Right forelimb (tissue), 1 donor: Measurements from ENCODE around the gene NARF.
A peak's percentile ranks its signal among the peaks of the same experiment; 100 is the strongest.
"Not testable (repeated sequence)": the region's sequence is repeated elsewhere in the genome, so short reads cannot be mapped to it uniquely, and the experiment has no call there.

Experiments used
- DNase-seq: peaks from one replicate; pipeline ENCODE4 v3.0.0-alpha.2; 2018

The NARF gene

DNA sequence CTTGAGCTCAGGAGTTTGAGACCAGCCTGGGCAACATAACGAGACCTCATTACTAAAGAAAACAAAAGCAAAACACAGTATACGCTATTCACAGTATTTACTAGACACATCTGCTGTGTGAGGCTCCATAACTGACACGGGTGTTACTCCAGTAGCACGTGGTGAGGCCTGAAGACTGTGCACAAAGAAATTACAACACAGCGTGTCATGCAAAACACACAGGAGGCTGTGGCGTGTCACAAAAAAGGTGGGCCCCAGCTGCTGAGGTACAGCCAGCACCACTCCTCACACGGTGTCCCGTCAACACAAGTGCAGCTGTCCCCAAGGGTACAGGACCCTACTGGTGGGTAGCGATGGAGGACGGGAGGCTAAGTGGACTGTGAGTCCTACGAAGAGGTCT, 10.7 kb upstream of the NARF start:
- DNase-seq = no peak

GRCh38 chr17:82449131-82449882, 9.2 kb upstream of the NARF start:
- peak; percentile 65 for DNase-seq

GRCh38 chr17:82449883-82450356, 8.6 kb upstream of the NARF start:
- DNase-seq = no peak

DNA sequence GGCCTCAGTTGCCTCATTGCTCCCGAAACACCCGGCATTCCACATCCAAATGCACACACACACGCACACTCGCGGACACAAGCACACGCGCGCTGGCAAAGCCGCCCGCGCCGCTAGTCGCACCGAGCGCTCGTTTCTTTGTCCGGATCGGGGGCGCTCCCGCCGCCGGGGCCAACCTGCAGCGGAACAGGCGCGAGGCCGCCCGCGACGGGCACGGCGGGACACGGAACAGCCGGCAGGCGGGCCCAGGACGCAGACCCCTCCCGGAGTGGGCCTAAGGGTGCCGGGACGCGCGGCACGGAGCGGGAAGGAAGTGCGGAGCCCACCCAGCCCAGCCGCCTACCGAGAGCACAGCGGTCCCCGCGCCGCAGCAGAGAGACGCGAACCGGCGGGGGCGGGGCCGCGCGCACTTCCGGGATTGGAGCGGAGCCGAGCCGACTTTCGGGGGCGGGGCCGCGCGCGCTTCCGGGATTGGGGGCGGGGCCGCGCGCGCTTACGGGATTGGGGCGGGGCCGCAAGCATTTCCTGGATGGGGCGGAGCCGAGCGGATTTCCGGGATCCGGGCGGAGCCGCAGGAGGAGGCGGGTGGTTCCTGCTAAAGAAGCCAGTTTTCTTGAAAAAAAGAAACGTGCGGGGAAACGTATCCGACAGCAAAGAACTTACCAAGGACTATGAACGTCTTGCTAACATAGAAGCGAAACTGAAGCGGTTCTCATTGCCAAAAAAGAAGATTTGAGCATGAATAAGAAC, 8.0 kb upstream of the NARF start, which contains the start of gene CYBC1:
Gene CYBC1, minus strand, starts transcription at position 396 of the 750 bp plus-strand sequence. CDS start 1,498 bp downstream, outside the sequence.
- DNase-seq = peak; percentile 96

DNA sequence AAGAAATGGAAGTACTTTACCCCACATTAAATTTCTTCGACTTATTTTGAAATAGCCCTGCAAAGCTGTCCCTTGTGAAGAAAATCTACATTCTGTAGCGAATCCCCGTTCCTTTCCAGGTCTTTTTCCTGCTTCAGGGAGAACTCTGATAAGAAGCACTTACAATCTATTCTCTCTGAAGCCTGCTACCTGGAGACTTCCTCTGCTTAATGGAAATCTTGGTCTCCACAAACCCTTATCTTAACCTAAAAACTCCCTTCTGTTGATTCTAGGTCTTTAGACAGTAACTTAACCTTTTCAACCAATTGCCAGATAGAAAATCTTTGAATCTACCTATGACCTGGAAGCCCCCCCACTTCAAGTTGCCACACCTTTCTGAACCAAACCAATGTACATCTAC, 6.4 kb upstream of the NARF start:
- DNase-seq = no peak

DNA sequence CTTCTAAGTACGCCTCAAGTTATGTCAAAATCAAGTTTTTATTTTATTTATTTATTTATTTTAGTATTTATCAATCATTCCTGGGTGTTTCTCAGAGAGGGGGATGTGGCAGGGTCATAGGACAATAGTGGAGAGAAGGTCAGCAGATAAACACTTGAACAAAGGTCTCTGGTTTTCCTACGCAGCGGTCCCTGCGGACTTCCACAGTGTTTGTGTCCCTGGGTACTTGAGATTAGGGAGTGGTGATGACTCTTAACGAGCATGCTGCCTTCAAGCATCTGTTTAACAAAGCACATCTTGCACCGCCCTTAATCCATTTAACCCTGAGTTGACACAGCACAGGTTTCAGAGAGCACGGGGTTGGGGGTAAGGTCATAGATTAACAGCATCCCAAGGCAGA, 5.4 kb upstream of the NARF start:
- DNase-seq = not testable (repeated sequence)

GRCh38 chr17:82453706-82454105, 4.8 kb upstream of the NARF start:
- not testable (repeated sequence) for DNase-seq

DNA sequence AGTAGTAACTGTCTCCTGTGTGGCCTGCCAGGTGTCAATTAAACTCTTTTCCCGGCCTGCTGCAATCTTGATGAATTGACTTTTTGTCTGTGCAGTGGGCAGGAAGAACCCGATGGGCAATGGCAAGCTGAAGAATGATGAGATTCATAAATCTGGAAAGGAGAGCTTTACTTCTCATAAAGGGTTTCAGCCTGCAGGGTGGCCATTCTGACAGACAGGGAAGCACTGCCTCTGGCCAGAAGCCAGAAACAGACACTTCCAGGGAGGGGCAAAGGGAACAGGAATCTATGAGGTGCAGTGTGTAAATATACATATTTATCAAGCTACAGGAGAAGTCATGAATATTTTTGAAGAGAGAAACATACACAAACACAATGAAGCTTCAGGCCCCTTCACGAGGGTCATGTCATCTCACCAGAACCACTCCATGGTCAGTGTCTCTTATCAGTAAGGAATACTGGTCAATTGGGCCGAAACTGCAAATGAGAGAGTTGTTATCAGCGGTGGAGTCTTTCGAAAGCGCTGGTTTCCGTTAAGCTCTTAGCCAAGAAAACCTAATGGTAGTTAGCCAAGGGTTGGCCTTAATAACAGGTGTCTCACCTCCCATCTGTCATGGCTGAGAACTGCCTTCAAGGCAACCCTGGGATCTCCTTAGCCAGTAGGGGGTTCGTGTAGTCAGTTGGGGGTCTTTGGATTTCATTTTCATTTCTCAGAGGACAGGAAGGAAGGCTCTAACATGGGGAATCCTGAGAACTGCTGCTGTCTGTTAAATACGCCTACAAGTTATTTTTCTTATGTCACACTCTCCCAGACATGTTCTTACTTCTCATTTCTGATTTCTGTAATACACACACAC, 1.2 kb upstream of the NARF start:
- DNase-seq = no peak

DNA sequence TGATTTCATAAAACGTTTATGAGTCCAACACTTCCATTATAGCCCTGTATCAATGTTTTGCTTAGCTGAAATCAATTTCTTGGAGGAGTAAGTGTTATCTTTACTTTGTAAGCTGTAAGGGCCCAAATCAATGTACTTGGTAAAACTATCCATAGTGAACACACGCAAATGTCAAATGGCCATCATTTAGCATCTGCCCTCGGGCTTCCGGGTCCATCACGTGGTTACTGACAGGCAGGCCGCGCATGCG, 687 bp upstream of the NARF start:
- no peak for DNase-seq

DNA sequence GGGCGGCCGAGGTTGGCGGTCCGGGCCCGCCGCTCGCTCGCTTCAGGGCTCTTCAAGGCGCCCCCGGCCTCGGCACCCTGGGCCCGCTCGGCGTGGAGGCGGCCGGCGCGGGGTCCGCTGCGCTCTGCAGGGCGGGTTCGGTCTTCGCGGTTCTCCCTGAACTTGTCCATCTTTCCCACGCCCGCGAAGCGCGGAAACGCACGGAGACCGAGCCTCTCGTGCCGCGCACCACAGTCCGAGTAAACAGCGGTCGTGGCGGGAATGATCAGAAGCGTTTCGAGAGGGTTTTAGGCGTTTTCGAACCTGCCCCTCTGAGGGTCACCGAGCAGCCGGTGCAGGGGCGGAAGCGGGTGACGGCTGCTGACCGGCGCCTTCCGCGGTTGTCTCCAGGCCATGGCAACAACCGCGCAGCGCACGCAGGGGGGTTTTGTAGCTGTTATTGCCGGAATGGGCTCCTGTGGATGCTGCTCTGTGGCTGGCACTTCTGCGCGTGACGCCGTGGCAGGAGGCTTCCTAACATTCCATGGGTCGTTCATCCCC, 414 bp downstream of the NARF start:
- DNase-seq = peak; percentile 60

DNA sequence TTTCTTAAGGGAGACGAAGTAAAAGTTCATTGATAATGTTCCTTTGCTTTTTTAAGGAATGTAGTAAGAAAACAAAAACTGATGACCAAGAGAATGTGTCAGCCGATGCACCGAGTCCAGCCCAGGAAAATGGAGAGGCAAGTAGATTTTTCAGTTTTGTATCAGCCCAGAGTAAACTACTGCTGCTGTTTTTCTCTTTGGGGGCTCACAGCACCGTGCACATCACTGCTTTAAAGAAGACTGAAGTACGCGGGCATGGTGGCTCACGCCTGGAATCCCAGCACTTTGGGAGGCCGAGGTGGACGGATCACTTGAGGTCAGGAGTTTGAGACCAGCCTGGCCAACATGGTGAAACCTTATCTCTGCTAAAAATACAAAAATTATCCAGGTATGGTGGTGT, 1.4 kb downstream of the NARF start:
- DNase-seq = not testable (repeated sequence)

GRCh38 chr17:82461827-82462524, 3.4 kb downstream of the NARF start:
- no peak for DNase-seq

- no peak for DNase-seq
These were observed 4.8 kb downstream of the NARF start for GRCh38 chr17:82463391-82463790.

DNA sequence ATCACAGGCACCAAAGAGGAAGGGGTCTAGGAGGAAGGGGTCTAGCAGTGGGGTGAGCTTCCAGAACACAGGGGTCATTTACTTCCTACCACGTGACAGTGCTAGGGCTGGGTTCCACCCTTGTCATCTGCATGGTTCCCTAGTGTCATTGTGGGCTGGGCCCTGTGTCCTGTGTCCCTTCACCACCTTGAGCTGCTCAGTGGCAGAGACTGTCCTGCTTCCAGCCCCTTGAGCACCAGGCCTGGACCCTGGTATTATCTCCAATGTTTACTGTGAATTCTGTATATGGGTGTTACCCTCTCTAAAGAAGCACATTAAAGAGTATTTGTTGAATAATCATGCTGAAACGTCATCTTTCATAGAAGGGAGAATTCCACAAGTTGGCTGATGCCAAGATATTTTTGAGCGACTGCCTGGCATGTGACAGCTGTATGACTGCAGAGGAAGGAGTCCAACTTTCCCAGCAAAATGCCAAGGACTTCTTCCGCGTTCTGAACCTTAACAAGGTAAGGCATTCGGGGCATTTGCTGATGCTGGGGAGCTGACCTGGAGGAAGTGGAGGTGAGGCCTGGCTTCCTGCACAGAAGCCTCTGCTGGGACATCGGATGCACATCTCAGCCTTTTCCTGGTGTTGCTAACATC, 5.5 kb downstream of the NARF start:
- no peak for DNase-seq

DNA sequence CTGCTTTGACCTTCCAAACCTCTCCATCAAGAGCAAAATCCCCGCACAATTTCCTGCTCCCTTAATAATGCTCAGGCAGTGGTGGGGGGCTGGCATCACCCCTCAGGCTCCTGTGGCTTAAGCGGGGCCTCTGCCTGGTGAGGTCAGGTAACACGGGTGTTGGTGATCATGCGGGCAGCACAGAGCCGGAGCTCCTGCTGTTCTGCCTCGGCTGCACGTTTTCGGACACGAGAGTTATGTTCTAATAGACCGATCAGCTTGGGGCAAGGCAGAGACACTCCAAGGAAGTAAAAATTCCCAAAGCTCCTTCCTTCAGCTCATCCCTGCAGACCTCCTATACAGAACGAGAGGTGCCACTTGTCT, 6.0 kb downstream of the NARF start:
- DNase-seq = no peak

- no peak for DNase-seq
These were observed 6.6 kb downstream of the NARF start for GRCh38 chr17:82465023-82465603.

DNA sequence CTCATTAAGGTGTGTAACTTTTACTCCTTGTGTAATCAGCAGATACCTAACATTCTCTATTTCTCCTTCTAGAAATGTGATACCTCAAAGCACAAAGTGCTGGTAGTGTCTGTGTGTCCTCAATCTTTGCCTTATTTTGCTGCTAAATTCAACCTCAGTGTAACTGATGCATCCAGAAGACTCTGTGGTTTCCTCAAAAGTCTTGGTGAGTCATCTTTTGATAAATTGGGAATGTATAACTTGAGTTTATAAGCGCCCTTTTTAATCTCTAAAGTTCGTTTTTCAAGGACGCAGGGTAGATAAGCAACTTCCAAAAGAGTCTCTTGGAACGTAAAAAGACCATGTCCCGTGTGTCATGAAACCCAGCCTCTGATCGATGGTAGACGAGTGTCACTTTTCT, 10.2 kb downstream of the NARF start:
- DNase-seq = no peak

- DNase-seq = no peak
These were observed 11.5 kb downstream of the NARF start for GRCh38 chr17:82470065-82470464.

DNA sequence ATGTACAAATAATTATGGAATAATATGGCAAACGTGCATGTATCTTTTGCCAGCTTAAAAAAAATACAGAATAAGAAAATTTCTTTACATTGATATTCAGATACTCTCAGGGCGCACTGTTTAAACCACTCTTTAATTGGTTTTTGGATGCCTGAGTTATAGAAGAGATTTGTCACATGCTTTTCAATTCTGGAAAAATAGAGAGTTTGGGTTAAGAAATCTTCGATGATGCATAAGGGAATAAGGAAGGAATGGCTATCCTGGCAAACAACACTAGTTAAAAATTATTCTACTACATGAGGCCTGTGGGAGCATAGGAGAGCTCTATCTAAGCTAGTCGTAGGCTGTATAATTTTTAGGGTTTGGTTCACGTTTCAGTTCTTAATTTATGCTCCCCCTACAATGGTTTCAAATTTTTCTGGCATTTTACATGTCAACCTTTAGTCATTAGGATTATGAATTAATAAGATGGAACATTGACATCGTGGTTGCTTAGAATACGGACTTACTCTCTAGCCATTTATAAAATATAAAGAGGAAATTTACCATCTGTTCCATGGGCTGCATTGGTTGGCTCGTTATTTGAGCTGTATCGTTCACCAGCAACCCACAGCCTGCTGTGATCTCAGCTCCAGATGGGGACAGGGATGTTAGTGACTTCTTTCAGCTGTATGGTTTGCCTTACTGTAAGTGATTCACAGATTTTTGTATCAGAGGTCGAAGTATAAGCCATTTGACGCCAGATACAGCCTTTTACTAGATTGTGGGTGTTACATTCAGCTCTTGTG, 15.9 kb downstream of the NARF start:
- DNase-seq = no peak

DNA sequence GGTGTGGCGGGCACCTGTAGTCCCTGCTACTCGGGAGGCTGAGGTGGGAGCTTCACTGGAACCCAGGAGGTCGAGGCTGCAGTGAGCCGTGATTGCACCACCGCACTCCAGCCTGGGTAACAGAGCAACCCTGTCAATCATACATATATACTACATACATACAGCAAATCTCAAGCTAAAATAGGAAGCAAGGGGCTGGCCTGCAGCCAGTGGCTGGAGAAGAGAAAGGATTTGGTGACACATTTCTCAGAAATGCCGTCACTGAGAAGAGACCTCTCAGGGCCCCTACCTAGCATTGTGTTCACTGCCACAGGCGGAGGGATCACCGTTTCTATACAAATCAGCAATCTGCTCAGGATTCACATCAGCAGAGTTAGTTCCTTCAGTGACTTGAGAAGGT, 16.9 kb downstream of the NARF start:
- no peak for DNase-seq

- DNase-seq = no peak
These were observed 19.4 kb downstream of the NARF start for GRCh38 chr17:82477934-82478333.
